H9 (cell line): ENCODE data around the gene DENND5A. TPM values are rescaled to one million over a fixed set of nuclear protein-coding genes. Genes with fewer than 3 reads are reported as not detected.

Source experiments
- DNase-seq: peaks from one replicate; pipeline ENCODE4 v3.0.0-alpha.2; 2017
- H2AFZ ChIP-seq: one replicate; pipeline ENCODE4 v1.6.1; 2013; ENCODE audit warnings: mild to moderate bottlenecking, low read length, control low read depth, moderate library complexity
- H2AK5ac ChIP-seq: 2 replicates; pipeline ENCODE4 v1.6.1; 2013; ENCODE audit warnings: low read length, control low read depth, mixed read lengths; ENCODE audit not compliant: insufficient read length
- H2BK120ac ChIP-seq: one replicate; pipeline ENCODE4 v1.6.1; 2013; ENCODE audit warnings: low read depth, mild to moderate bottlenecking, low read length, control low read depth, inconsistent platforms; ENCODE audit not compliant: poor library complexity, severe bottlenecking
- H2BK12ac ChIP-seq: 2 replicates; pipeline ENCODE4 v1.6.1; 2013; ENCODE audit warnings: low read length, control low read depth, mixed read lengths, low read depth; ENCODE audit not compliant: insufficient read length
- H2BK15ac ChIP-seq: 2 replicates; pipeline ENCODE4 v1.6.1; 2013; ENCODE audit warnings: low read depth, low read length, control low read depth
- H2BK20ac ChIP-seq: one replicate; pipeline ENCODE4 v1.6.1; 2013; ENCODE audit warnings: low read depth, mild to moderate bottlenecking, low read length, control low read depth, inconsistent platforms; ENCODE audit not compliant: poor library complexity, severe bottlenecking
- H2BK5ac ChIP-seq: 2 replicates; pipeline ENCODE4 v1.6.1; 2013; ENCODE audit warnings: low read length, control low read depth, mixed read lengths; ENCODE audit not compliant: insufficient read length
- H3K14ac ChIP-seq: 2 replicates; pipeline ENCODE4 v1.6.1; 2013; ENCODE audit warnings: low read length, control low read depth; ENCODE audit not compliant: insufficient read depth
- H3K18ac ChIP-seq: 2 replicates; pipeline ENCODE4 v1.6.1; 2013; ENCODE audit warnings: low read depth, mild to moderate bottlenecking, mixed read lengths, low read length, control low read depth; ENCODE audit not compliant: insufficient read length
- H3K23ac ChIP-seq: 2 replicates; pipeline ENCODE4 v1.6.1; 2013; ENCODE audit warnings: low read length, control low read depth, mixed read lengths, low read depth; ENCODE audit not compliant: insufficient read length
- H3K23me2 ChIP-seq: 2 replicates; pipeline ENCODE4 v1.6.1; 2013; ENCODE audit warnings: low read depth, mild to moderate bottlenecking, mixed read lengths, low read length, control low read depth; ENCODE audit not compliant: insufficient read length, poor library complexity, severe bottlenecking
- H3K27ac ChIP-seq: 2 replicates; pipeline ENCODE4 v1.5.1; 2013; ENCODE audit warnings: low read length, control low read depth, mixed read lengths, low read depth; ENCODE audit not compliant: insufficient read length
- H3K27me3 ChIP-seq: 2 replicates; pipeline ENCODE4 v1.6.1; 2013; ENCODE audit warnings: low read length, control low read depth, inconsistent platforms; ENCODE audit not compliant: insufficient read depth
- H3K4ac ChIP-seq: 2 replicates; pipeline ENCODE4 v1.6.1; 2013; ENCODE audit warnings: low read depth, mild to moderate bottlenecking, control low read depth, inconsistent platforms, low read length, moderate library complexity
- H3K4me1 ChIP-seq: 2 replicates; pipeline ENCODE4 v1.6.1; 2013; ENCODE audit warnings: low read length, control low read depth, inconsistent platforms; ENCODE audit not compliant: insufficient read depth
- H3K4me2 ChIP-seq: 2 replicates; pipeline ENCODE4 v1.6.1; 2013; ENCODE audit warnings: low read length, control low read depth, mixed read lengths; ENCODE audit not compliant: insufficient read length, insufficient read depth
- H3K56ac ChIP-seq: 2 replicates; pipeline ENCODE4 v1.6.1; 2013; ENCODE audit warnings: low read depth, mild to moderate bottlenecking, mixed read lengths, low read length, control low read depth; ENCODE audit not compliant: insufficient read length
- H3K79me1 ChIP-seq: 2 replicates; pipeline ENCODE4 v1.6.1; 2013; ENCODE audit warnings: low read depth, mild to moderate bottlenecking, moderate library complexity, low read length, control low read depth, inconsistent platforms; ENCODE audit not compliant: insufficient read depth, poor library complexity, severe bottlenecking
- H3K79me2 ChIP-seq: 2 replicates; pipeline ENCODE4 v1.6.1; 2013; ENCODE audit warnings: low read length, control low read depth, inconsistent platforms; ENCODE audit not compliant: insufficient read depth
- H3K9ac ChIP-seq: 2 replicates; pipeline ENCODE4 v1.6.1; 2013; ENCODE audit warnings: low read length, control low read depth, mixed read lengths; ENCODE audit not compliant: insufficient read length; ENCODE audit errors: extremely low read depth
- H3K9me3 ChIP-seq: one replicate; pipeline ENCODE4 v1.6.1; 2013; ENCODE audit warnings: low read depth, low read length, inconsistent platforms; ENCODE audit not compliant: control insufficient read depth
- H3T11ph ChIP-seq: one replicate; pipeline ENCODE4 v1.6.1; 2013; ENCODE audit warnings: mild to moderate bottlenecking, low read length, control low read depth, inconsistent platforms
- H4K20me1 ChIP-seq: one replicate; pipeline ENCODE4 v1.6.1; 2013; ENCODE audit not compliant: control insufficient read depth, insufficient read length, insufficient read depth
- H4K5ac ChIP-seq: 2 replicates; pipeline ENCODE4 v1.6.1; 2013; ENCODE audit warnings: low read depth, mild to moderate bottlenecking, mixed read lengths, low read length, control low read depth; ENCODE audit not compliant: insufficient read length
- H4K8ac ChIP-seq: replicated peaks from 2 replicates; pipeline ENCODE4 v1.6.1; 2013; ENCODE audit warnings: low read length, control low read depth, mixed read lengths, low read depth; ENCODE audit not compliant: insufficient read length
- H4K91ac ChIP-seq: 2 replicates; pipeline ENCODE4 v1.6.1; 2013; ENCODE audit warnings: low read depth, mild to moderate bottlenecking, moderate library complexity, mixed read lengths, low read length, control low read depth; ENCODE audit not compliant: insufficient read length
- H3K27ac Mint-ChIP-seq, 3 experiments: 2 replicates in 2 of 3; 3 replicates in 1 of 3; pipeline ENCODE4 v1.8.0; 2020 to 2021; ENCODE audit warnings: mixed read lengths in 3 of 3, mild to moderate bottlenecking in 1 of 3, moderate library complexity in 1 of 3
- H3K27me3 Mint-ChIP-seq: 2 replicates; pipeline ENCODE4 v1.8.0; 2021; ENCODE audit warnings: low read depth, mild to moderate bottlenecking, moderate library complexity, mixed read lengths
- H3K36me3 Mint-ChIP-seq, 3 experiments: 2 replicates in 2 of 3; 3 replicates in 1 of 3; pipeline ENCODE4 v1.8.0; 2020 to 2021; ENCODE audit warnings: low read depth in 3 of 3, mixed read lengths in 3 of 3; ENCODE audit not compliant: insufficient read depth in 1 of 3
- H3K4me1 Mint-ChIP-seq, 2 experiments: 2 replicates each; pipeline ENCODE4 v1.8.0; 2020; ENCODE audit warnings: mixed read lengths in 2 of 2
- H3K4me3 Mint-ChIP-seq, 2 experiments: 2 replicates in 1 of 2; 3 replicates in 1 of 2; pipeline ENCODE4 v1.8.0; 2020 to 2021; ENCODE audit warnings: mild to moderate bottlenecking in 2 of 2, mixed read lengths in 2 of 2, moderate library complexity in 1 of 2
- H3K9me3 Mint-ChIP-seq, 2 experiments: 2 replicates in 1 of 2; 3 replicates in 1 of 2; pipeline ENCODE4 v1.8.0; 2020; ENCODE audit warnings: mild to moderate bottlenecking in 2 of 2, mixed read lengths in 2 of 2, moderate library complexity in 1 of 2
- CTCF ChIP-seq: fragments of 200-600 bp; sonication (generic); conservative IDR thresholded peaks from 3 replicates; pipeline ENCODE4 v1.8.0; 2021; ENCODE audit warnings: antibody characterized with exemption, mild to moderate bottlenecking
- WGBS: extraction: QIAGEN DNeasy Blood & Tissue Kit; methylation state at CpG from one replicate; pipeline ENCODE4 v1.1.7; 2013; ENCODE audit warnings: missing lambda C conversion rate, low lambda C conversion rate, mixed read lengths; ENCODE audit not compliant: insufficient read length; ENCODE audit errors: extremely low coverage; 5-methylcytosine and 5-hydroxymethylcytosine counted together
- total RNA-seq: library from RNA; stranded (reverse); gene quantifications from 2 replicates; pipeline ENCODE4 v1.2.1, GENCODE V29; 2021

DENND5A gene
- total RNA-seq, 1 experiment from 2014 or later: 59.6 TPM

GRCh38 chr11:9280655-9281301 is 15.6 kb upstream of the DENND5A start:
- no peak overlapping the region for H4K91ac ChIP-seq
- no peak overlapping the region for H2BK15ac ChIP-seq
- H3T11ph ChIP-seq: no peak overlapping the region
- no peak overlapping the region for H3K4ac ChIP-seq
- no peaks in the 10 kb centered on the region for H3K9me3 ChIP-seq
- no peaks in the 10 kb centered on the region for H3K27me3 ChIP-seq
- no peak overlapping the region for H2BK120ac ChIP-seq
- H3K23ac ChIP-seq: no peak overlapping the region
- no peaks in the 10 kb centered on the region for H3K79me1 ChIP-seq
- Mint-ChIP-seq H3K27me3 (no peaks in the 10 kb centered on the region), H3K9me3 (no peaks in the 10 kb centered on the region), H3K36me3 (peaks cover 25 to 38% (median 35%) of the 10 kb centered on the region in 3 experiments; a peak in 6 of 7 replicates), H3K4me3 (no peak overlapping the region), H3K27ac (no peak overlapping the region), H3K4me1 (no peaks in the 10 kb centered on the region)
- no peaks in the 10 kb centered on the region for H4K20me1 ChIP-seq
- H3K4me1 ChIP-seq: no peaks in the 10 kb centered on the region
- no peak for TF ChIP-seq CTCF
- no peak overlapping the region for H3K4me2 ChIP-seq
- H3K79me2 ChIP-seq: no peaks in the 10 kb centered on the region
- H4K5ac ChIP-seq: no peak overlapping the region
- no peak for DNase-seq
- H2BK20ac ChIP-seq: no peak overlapping the region
- no peak overlapping the region for H3K27ac ChIP-seq
- no peak overlapping the region for H3K9ac ChIP-seq
- no peak overlapping the region for H2BK5ac ChIP-seq
- H3K14ac ChIP-seq: no peak overlapping the region
- H3K18ac ChIP-seq: no peak overlapping the region
- H3K56ac ChIP-seq: no peak overlapping the region
- no CpG with 5 or more reads among the region's 4 CpGs for WGBS
- H4K8ac ChIP-seq: no peak overlapping the region
- no peaks in the 10 kb centered on the region for H3K23me2 ChIP-seq
- H2AK5ac ChIP-seq: no peak overlapping the region
- no peak overlapping the region for H2AFZ ChIP-seq
- no peak overlapping the region for H2BK12ac ChIP-seq
